GM19240 (cell line): ENCODE results near the gene MTFP1.
"Not testable (repeated sequence)": the region's sequence is repeated elsewhere in the genome, so short reads cannot be mapped to it uniquely, and the experiment has no call there.

ENCODE experiments used
- DNase-seq: peaks from one replicate; pipeline ENCODE4 v3.0.0; 2011; ENCODE audit warnings: low spot score; ENCODE audit not compliant: insufficient read length

MTFP1 gene

DNA sequence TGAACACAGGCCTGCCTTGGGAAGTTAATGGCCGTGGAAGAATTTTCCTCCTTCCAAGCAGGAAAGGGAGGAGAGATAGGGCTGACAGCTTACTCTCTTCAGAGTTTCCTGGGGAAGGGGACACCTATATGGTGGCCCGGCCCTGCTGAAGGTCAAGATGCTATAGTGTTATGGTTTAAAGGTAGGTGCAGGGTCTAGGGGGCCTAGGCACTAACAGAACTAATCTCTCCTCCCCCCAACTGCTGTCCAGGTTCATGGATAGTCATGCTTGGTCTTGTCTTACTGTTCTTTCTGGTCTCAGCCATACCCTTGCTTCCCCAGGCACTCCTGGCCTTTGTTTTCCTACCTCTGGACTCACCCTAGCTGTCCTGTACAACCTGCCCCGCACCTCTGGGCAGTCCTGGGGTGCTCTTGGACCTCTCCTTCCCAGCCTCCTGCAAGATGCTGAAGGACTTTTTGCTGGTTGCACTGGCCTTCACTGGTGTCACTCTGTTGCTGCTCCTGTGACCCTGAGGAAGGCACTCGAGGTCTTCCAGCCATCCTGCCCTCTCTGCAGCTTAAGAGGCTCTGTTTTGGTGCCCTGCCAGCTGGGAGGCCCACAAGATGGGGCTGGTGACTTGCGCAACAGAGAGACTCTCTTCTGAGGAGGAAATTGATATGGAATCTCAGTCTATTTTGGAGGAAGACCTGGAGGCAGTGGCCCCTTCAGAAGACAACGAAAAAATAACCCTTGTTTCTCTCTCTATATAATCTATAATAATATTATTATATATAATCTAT is 28.4 kb downstream of the MTFP1 start:
- DNase-seq = no peak

DNA sequence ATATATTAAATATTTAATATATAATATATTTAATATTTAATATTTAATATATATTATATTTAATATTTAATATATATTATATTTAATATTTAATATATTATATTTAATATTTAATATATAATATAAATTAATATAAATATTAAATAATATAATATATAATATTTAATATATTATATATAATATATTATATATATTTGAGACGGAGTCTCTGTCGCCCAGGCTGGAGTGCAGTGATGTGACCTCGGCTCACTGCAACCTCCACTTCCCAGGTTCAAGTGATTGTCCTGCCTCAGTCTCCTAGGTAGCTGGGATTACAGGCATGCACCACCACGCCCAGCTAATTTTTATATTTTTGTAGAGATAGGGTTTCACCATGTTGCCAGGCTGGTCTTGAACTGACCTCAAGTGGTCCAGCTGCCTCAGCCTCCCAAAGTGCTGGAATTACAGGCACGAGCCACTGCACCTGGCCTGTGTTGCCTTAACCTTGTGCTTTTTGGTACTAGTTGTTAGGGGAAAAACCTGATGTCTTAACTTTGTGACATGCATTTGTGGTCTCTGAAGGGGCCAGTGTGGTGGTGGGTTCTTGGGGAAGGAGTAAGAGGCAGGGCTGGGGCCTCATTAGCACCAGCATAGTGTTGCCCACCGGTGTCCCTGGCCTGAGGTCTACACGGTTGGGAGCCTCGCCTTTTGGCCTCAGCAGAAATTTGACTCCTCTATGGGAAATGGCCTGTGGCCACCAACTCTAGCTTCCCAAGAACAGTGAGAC is 29.7 kb downstream of the MTFP1 start:
- DNase-seq = no peak

DNA sequence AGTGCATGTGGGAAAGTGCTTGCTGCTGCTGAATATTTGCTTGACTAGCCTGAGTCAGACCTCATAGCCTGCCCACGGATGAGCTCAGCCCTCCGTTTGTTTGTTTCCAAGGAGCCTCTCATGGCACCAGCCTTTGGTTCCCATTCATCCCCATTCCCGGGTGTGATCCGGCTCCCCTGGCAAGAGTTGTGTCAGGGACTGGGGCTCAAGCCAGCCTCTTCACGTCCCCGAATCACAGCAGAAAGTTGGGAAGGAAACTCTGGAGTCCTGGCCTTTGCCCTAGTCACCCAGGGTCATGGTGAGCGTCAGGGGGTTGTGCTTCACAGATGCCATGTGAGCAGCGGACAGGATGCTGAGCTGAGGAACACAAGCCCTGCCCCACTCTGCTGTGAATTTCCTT is 32.4 kb downstream of the MTFP1 start:
- DNase-seq = no peak

DNA sequence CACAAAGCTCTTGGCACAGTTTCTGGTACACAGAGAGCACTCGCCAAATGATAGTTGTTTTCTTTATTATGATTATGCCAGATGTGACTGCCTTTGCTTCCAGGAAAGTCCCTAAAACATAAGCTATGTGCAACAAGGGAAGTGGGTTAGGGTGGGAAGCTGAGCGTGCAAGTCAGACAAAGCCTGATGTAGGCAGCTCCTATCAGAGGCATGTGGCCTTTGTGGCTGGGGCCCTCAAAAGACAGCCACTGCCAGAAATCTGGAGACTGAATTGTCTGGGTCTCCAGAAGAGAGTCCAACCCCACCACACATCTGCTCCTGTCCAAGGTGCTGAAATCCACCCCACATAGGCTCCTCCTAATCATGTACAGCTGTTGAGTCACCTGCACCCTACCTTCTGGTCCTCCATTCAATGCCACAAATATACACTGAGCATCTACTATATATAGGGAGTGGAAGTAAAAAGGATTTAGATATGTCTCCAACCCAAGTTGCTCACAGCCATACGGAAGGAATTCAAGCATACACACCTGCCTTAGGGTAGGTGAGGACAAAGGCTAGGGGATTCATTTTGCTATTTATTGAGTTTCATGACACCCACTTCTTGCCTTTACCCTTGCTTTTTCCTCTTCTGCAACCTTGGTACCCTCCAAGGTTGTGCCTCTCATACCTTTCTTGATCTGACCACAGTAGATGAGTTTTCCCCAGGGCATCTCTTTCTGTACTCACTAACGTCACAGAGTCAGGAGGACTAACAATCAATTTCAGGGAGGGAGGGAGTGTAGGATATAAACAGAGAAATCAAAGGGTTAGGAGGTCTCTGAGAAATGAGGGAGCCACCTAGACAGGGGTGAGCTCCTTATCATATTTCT is 33.8 kb downstream of the MTFP1 start:
- no peak for DNase-seq

DNA sequence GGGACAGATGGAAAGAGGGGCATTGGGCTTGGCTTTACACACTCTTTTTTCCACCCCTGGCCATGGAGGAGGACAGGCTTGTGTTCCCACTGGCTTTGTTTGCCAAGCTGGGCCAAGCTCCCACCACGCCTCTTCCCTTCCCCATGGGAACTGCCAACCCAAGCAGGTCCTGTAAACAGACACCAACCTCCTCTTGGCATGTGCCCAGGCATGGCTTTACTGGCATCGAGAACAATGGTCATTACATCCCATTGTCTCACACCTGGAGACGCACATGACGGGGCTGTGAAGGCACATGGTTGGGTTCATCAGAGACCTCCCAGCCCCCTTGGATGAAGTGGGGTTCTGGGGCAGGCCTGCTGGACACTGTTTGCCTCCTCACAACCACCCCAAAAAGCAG is 34.6 kb downstream of the MTFP1 start:
- DNase-seq = no peak

DNA sequence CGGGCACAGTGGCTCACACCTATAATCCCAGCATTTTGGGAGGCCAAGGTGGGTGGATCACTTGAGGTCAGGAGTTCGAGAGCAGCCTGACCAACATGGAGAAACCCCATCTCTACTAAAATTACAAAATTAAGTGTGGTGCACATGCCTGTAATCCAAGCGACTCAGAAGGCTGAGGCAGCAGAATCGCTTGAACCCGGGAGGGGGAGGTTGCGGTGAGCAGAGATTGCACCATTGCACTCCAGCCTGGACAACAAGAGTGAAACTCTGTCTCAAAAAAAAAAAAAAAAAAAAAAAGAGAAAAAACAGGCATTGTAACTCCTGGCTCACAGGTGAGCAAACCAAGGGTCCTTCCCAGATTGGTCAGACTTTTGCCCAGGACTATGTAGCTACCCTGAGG is 35.0 kb downstream of the MTFP1 start:
- DNase-seq = not testable (repeated sequence)

DNA sequence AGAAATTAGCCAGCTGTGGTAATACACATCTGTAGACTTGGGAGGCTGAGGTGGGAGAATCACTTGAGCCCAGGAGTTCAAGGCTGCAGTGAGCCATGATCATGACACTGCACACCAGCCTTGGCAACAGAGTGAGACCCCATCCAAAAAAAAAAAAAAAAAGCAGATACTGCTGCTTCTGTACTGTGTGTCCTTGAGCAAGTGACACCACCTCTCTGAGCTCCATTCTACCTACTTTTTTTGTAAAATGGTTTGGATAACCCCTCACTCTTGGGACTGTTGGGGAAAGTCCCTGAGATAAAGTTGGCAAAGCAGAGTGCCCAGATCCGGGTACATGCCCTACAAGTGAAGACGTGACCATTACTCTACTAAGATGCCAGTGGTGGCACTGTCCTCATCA is 43.6 kb downstream of the MTFP1 start:
- no peak for DNase-seq

DNA sequence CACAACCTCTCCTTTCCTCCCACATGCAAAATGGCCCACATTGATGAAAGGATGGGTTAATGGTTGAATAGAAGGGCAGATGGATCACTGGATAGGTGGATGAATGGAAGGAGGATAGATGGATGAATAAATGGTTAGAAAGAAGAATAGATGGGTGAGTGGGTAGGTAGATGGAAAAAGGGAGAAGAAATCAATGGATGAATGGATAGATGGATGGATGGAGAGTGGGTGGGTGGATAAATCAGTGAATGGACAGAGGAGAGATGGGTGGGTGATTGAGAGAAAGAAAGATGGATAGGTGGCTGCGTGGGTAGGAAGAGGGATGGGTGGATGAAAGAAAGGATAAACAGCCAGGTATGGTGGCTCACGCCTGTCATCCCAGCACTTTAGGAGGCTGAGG is 45.1 kb downstream of the MTFP1 start:
- DNase-seq = no peak

DNA sequence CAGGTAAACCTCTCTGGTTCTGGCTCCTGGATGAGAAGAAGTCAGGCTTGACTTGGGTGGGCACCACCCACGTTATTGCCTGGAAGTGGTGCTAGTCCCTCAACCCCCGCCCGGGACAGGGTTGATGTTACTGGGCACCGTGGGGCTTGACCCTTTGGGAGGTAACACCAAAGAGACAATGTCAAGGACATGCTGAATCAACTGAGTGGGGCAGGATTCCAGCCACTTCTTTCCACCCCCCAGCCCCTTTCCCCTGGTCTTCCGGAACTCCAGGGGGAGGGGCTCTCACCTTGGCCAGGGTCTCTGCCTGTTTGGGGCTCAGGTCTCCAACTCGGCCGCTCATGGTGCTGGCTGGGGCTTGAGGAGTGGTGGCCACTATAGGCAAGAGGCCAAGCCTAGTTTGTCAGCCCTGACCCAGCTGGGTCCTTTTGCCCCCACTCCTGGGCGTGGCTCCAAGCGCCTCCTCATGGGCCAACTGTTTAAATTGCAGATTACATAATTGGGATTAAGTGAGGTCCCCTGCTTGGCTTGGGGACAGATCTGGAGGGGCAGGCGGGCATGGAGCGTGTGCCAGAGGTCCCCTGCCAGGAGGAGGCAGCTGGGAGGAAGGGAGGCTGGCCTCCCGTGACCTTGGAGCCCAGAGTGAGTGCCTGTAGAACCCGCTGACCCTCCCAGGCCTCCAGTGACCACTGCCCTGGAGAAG is 46.2 kb downstream of the MTFP1 start, which contains the start of gene SEC14L3:
Gene SEC14L3, minus strand, starts transcription at position 402 of the 703 bp plus-strand sequence. Its CDS starts 59 bp downstream, at position 343.
- DNase-seq = no peak

DNA sequence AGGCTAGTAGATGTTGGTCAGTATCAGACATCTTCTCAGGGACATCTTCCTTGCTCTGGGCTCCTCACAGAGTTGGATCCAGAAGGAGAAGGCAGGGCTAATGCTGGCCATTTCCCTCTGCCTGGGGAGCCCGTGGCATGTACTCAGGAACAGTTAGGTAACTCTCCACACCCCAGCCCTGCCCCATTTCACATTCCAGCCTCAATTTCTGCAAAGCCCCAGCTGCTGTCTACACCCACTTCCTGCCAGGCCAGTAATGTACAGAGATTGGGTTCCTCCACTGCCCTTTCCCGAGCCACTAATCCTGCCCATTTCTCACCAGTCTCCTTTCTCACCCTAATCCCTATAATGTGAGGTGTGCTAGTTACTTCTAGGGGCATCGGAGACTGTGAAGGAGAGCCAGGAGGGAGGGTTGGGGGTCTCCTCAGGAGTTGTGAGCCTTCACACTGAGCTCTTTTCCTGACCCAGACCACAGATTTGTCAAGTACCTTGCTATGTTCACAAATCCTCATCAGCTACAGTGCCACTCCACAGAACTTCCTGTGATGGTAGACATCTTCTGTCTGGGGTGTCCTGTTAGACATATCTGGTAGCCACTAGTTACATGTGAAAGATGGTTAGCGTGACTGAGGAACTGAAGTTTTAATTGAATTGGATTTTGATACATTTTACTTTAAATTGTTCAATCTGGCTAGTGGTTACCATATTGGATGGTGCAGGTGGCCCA is 47.6 kb downstream of the MTFP1 start:
- no peak for DNase-seq

DNA sequence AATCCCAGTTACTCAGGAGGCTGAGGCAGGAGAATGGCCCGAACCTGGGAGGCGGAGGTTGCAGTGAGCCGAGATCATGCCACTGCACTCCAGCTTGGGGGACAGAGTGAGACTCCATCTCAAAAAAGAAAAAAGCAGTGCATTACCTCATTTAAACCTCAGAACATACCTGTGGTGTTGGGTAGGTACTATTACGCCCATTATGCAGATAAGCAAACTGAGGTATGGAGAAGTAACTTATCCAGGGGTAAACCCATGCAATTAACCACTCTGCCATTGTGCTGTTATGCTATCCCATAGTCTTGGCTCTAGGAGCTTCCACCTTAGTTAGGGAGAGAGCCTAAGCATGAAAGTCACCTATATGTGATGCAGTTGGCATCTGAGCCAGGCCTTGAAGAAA is 48.6 kb downstream of the MTFP1 start:
- DNase-seq = no peak

DNA sequence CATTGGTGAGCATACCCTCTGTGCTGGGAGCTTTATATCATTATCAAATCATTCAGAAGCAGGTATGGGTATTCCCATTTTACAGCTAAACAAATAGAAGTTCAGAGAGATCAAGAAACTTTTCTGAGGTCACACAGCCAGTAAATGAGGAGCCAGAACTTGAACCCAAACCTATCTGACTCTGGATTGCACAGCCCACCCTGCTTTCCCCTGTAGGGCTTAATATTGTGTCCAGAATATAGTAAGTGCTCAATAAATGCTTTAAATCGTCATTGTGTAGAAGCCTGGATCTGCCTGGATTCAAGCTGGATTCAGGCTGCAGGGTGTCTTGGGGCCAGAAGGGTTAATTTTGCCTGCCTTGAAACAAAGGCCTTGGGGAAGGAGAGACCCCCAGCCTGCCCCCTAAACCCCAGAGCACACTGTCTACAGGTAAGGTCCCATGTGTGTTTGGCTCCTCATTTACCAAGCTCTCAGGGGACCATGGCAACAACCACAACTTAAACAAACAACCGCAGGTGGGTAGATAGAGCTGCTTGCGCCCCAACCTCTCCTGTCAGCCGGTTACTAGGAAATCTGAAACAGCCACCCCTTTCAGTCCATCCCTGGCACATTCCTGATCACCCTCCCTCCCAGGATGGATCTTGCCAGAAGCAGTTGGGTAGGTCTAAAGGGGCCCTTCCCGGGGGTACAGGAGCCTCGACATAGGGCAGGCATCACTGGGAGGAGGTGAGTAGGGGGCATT is 49.3 kb downstream of the MTFP1 start:
- no peak for DNase-seq
